ENCODE measurements around the gene HPF1. TPM values are rescaled to one million over a fixed set of nuclear protein-coding genes. Genes with fewer than 3 reads are reported as not detected.
A peak's percentile ranks its signal among the peaks of the same experiment; 100 is the strongest.

The HPF1 gene
- total and polyA plus RNA-seq, 2 of the 13 experiments (the other 11 are each of a cell fraction or from before 2014, with no cell fraction given) = 5.1 to 14.8 TPM

DNA sequence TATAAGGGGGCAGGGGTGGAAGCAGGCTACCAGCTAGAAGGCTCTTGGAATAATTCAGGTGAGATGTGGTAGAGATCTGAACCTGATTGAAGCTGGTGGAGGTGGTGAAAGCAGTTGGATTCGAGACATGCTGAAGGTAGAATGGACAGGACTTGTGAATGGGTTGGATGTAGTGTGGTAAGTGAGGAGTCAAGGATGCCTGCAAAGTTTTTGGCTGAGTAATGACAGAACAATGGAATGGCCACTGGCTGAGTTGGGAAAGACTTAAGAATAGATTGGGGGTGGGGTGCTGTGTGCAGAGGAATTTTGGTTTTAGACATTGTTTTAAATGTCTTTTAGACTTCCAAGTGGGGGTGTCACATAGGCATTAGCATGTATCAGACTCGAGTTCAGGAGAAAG, 33.5 kb downstream of the HPF1 start:
- in situ Hi-C loops (cut with HindIII; ENCODE audit: extremely low pct_ligation_motif_present, low pct_unique_long_range_greater_than_20kb) = no loop called here
- Histone ChIP-seq H3K9me3 (ENCODE audit: low read length) (no peaks in the 10 kb centered on the region), H3K4me2 (ENCODE audit: low read depth, low read length) (no peak overlapping the region), H3K36me3 (replicated peaks in 1 of 2; ENCODE audit: control insufficient read depth in 1 of 2, insufficient read depth in 2 of 2, low read length in 2 of 2) (peaks cover 0 to 9% of the 10 kb centered on the region in 2 experiments; a peak in 1 of 5 replicates), H2AFZ (ENCODE audit: low read length) (no peak overlapping the region), H3K9ac (ENCODE audit: insufficient read depth, low read depth, low read length) (no peak overlapping the region), H4K20me1 (ENCODE audit: insufficient read depth, low read length) (no peaks in the 10 kb centered on the region), H3K79me2 (ENCODE audit: insufficient read depth, low read length) (no peaks in the 10 kb centered on the region), H3K4me1 (ENCODE audit: insufficient read depth, low read length) (no peaks in the 10 kb centered on the region), H3K4me3 (replicated peaks in 1 of 3; ENCODE audit: insufficient read depth in 1 of 3, low read depth in 2 of 3, low read length in 3 of 3) (no peak overlapping the region), H3K27me3 (ENCODE audit: control insufficient read depth in 1 of 2, insufficient read depth in 2 of 2, low read length in 2 of 2) (no peaks in the 10 kb centered on the region), H3K27ac (ENCODE audit: extremely low read length, insufficient read depth, low read length) (no peak overlapping the region)
- no TSS peak for BruUV-seq (replicated peaks)
- 61% methylated on average over 2 of the region's 2 CpGs for whole genome bisulfite sequencing (ENCODE audit: low lambda C conversion rate)
- no peak for FAIRE-seq
- no peak for ATAC-seq
- no peak for DNase-seq (ENCODE audit: low spot score)
- ChIA-PET POLR2A (interaction anchor here (1.2 kb wide), 1 partner anchor 111 kb away, joined by 3 read pairs; no protein-coding TSS in a partner anchor), CTCF (ENCODE audit: low intra/inter-chr PET ratio, low total read pairs) (no interaction called here)
- intact Hi-C loops (cut with micrococcal nuclease; ENCODE audit: unreplicated experiment) = no loop called here
- TF ChIP-seq HES4 (CRISPR knock-in tag; IDR thresholded peaks at IDR 0.05; ENCODE audit: borderline replicate concordance) = no peak
- peak; percentile 79 for TF ChIP-seq RBM22 (optimal IDR thresholded peaks at IDR 0.05; ENCODE audit: low read length)

DNA sequence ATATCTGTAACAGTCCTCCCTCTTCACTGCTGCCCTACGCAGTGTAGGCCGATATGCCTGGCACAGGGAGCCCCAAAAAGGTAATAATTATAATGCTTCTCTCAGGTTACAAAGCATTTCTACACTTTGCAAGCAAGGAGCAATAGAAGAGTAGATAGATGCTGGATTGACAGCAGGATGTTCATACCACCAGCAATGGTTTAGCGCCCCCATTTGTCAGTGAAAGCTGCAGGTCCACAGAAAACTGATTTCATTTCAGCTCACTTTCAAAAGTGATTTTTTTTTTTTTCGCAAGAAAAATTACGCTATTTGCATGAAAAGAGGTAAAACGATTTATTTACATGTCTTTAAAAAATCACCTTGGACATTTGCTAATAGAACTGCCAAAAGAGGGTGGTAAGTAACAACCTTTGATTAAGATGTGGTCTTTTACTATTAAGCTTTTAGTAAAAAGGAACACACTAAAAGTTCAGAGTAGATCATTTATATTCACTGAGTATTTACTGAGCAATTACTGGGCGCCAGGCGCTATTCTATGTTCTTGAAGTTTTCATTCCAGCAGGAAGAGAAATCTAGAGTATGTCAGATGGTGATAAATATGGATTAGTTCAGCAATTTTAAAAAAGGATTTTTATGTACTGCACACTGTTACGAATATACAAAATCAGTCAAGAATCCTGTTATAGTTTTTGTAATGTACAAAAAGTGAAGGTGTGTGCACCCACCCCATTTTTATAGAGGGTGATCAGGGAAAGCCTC, 34.4 kb downstream of the HPF1 start:
- ATAC-seq (peak; percentile 71), FAIRE-seq (no peak), DNase-seq (ENCODE audit: low spot score) (peak; percentile 25)
- TF ChIP-seq ZBTB38 (CRISPR knock-in tag; IDR thresholded peaks at IDR 0.05) (no peak), STAG1 (CRISPR knock-in tag; IDR thresholded peaks at IDR 0.05) (peak; percentile 75), PRPF4 (IDR thresholded peaks at IDR 0.05; ENCODE audit: low read depth, low read length, poor library complexity, severe bottlenecking) (no peak), SOX5 (CRISPR knock-in tag; IDR thresholded peaks at IDR 0.05; ENCODE audit: borderline replicate concordance) (no peak)
- TF ChIP-seq, protein P1, sequence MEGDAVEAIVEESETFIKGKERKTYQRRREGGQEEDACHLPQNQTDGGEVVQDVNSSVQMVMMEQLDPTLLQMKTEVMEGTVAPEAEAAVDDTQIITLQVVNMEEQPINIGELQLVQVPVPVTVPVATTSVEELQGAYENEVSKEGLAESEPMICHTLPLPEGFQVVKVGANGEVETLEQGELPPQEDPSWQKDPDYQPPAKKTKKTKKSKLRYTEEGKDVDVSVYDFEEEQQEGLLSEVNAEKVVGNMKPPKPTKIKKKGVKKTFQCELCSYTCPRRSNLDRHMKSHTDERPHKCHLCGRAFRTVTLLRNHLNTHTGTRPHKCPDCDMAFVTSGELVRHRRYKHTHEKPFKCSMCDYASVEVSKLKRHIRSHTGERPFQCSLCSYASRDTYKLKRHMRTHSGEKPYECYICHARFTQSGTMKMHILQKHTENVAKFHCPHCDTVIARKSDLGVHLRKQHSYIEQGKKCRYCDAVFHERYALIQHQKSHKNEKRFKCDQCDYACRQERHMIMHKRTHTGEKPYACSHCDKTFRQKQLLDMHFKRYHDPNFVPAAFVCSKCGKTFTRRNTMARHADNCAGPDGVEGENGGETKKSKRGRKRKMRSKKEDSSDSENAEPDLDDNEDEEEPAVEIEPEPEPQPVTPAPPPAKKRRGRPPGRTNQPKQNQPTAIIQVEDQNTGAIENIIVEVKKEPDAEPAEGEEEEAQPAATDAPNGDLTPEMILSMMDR (CRISPR knock-in tag; IDR thresholded peaks at IDR 0.05) = peak; percentile 63
- Histone ChIP-seq H4K20me1 (ENCODE audit: insufficient read depth, low read length) (no peaks in the 10 kb centered on the region), H3K4me3 (replicated peaks in 1 of 3; ENCODE audit: insufficient read depth in 1 of 3, low read depth in 2 of 3, low read length in 3 of 3) (no peak overlapping the region), H3K4me2 (ENCODE audit: low read depth, low read length) (no peak overlapping the region), H3K36me3 (replicated peaks in 1 of 2; ENCODE audit: control insufficient read depth in 1 of 2, insufficient read depth in 2 of 2, low read length in 2 of 2) (peaks cover 0 to 9% of the 10 kb centered on the region in 2 experiments; a peak in 1 of 5 replicates), H3K4me1 (ENCODE audit: insufficient read depth, low read length) (no peaks in the 10 kb centered on the region), H3K79me2 (ENCODE audit: insufficient read depth, low read length) (no peaks in the 10 kb centered on the region), H3K27me3 (ENCODE audit: control insufficient read depth in 1 of 2, insufficient read depth in 2 of 2, low read length in 2 of 2) (no peaks in the 10 kb centered on the region), H3K9ac (ENCODE audit: insufficient read depth, low read depth, low read length) (no peak overlapping the region), H3K27ac (ENCODE audit: extremely low read length, insufficient read depth, low read length) (no peak overlapping the region), H3K9me3 (ENCODE audit: low read length) (no peaks in the 10 kb centered on the region), H2AFZ (ENCODE audit: low read length) (no peak overlapping the region)
- ChIA-PET POLR2A (no interaction called here), CTCF (ENCODE audit: low intra/inter-chr PET ratio, low total read pairs) (interaction anchor here (1.8 kb wide), 1 partner anchor 110 kb away, joined by 10 read pairs; no protein-coding TSS in a partner anchor)
- intact Hi-C loops (cut with micrococcal nuclease; ENCODE audit: unreplicated experiment) = loop anchor here (1.0 kb wide), 1 partner anchor 110 kb away; no protein-coding TSS in a partner anchor
- WGBS (ENCODE audit: low lambda C conversion rate) = 78% methylated on average over 9 of the region's 9 CpGs
- BruUV-seq (replicated peaks) = no TSS peak
- in situ Hi-C loops (cut with HindIII; ENCODE audit: extremely low pct_ligation_motif_present, low pct_unique_long_range_greater_than_20kb) = no loop called here

Measured in HepG2 (cell line).